ENCODE data around the gene PHF13.
A peak's percentile ranks its signal among the peaks of the same experiment; 100 is the strongest.

Gene PHF13

DNA sequence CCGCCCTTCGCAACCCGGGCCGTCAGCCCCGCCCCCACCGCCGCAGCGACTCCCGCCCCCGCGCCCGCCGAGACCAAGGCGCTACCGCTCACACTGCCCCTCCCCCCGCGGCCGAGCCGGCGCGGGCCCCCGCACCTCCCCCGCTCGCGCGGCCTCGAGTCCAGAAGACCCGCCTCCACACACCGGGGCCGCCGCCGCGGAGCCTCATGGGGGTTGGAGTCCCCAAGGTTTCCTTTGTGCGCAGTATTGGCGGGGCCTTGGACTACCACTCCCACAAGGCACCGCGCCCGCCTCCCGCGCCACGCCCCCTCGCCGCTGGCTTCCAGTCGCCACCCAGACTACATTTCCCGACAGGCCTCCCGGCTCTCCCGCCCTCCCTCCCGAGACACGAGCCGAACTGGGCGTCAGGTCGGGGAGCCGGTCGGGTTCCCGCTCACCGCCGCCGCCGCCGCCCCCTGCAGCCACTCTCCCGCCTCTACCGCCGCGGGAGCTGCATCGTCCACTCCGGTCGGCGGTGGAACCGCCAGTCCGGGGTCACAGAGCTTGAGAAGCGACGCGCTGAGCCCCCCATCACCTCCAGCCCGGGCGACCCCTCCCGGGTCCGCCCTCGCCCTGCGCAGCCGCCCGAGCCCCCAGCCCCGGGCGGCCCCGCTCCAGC lies at the start of gene PHF13:
PHF13 (plus strand) TSS at position 371 of the 658 bp plus-strand sequence. CDS start 336 bp downstream, outside the sequence.
- Histone ChIP-seq H3K27me3 (ENCODE audit: control insufficient read depth, insufficient read depth, low read length) (no peaks in the 10 kb centered on the region), H3K9me3 (ENCODE audit: control insufficient read depth, insufficient read depth, low read length) (no peaks in the 10 kb centered on the region), H3K36me3 (ENCODE audit: control insufficient read depth, insufficient read depth, low read length) (peaks cover 8% of the 10 kb centered on the region), H3K27ac (ENCODE audit: low read length) (no peak within 1 kb of the TSS), H3K4me1 (ENCODE audit: control insufficient read depth, insufficient read depth, low read length) (0 out of 2 replicates have a peak, but pooled peaks cover 2% of the 10 kb centered on the region), H3K4me3 (ENCODE audit: low read length) (peak within 1 kb of the TSS; percentile 96)
- DNase-seq (ENCODE audit: low read depth, low spot score), result peak; percentile 94
- no CpG with 5 or more reads among the region's 84 CpGs for WGBS (ENCODE audit: insufficient coverage, insufficient read length)

DNA sequence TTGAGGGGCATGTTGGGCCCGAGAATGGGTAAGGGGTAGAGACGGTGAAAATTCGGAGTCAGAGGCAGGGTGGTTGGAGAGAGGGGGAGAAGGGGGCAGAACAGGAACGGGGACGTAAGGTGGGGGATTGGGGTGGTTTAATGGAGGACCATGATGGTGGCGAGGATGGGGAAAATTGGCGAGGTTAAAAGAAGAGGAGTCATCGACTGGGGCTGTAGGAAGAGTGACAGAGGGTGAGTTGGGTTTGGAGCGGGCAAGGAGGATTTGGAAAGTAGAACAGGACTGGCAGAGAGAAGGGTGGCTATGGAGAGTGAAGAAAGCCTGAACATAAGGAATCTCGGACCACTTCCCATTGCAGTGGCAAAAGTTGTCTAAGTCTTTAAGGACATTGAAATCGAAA lies 44.5 kb upstream of the PHF13 start:
- 100% methylated on average over 4 of the region's 11 CpGs for WGBS (ENCODE audit: insufficient coverage, insufficient read length)
- Histone ChIP-seq H3K4me1 (ENCODE audit: control insufficient read depth, insufficient read depth, low read length) (no peaks in the 10 kb centered on the region), H3K27me3 (ENCODE audit: control insufficient read depth, insufficient read depth, low read length) (no peaks in the 10 kb centered on the region), H3K4me3 (ENCODE audit: low read length) (no peak overlapping the region), H3K9me3 (ENCODE audit: control insufficient read depth, insufficient read depth, low read length) (no peaks in the 10 kb centered on the region; the same call in 1 of the 2 replicates), H3K27ac (ENCODE audit: low read length) (no peak overlapping the region), H3K36me3 (ENCODE audit: control insufficient read depth, insufficient read depth, low read length) (no peaks in the 10 kb centered on the region)
- DNase-seq (ENCODE audit: low read depth, low spot score), result no peak

- Histone ChIP-seq H3K4me1 (ENCODE audit: control insufficient read depth, insufficient read depth, low read length) (no peaks in the 10 kb centered on the region), H3K36me3 (ENCODE audit: control insufficient read depth, insufficient read depth, low read length) (no peaks in the 10 kb centered on the region), H3K27ac (ENCODE audit: low read length) (no peak overlapping the region), H3K9me3 (ENCODE audit: control insufficient read depth, insufficient read depth, low read length) (no peaks in the 10 kb centered on the region; the same call in 1 of the 2 replicates), H3K4me3 (ENCODE audit: low read length) (no peak overlapping the region), H3K27me3 (ENCODE audit: control insufficient read depth, insufficient read depth, low read length) (no peaks in the 10 kb centered on the region)
- no peak for DNase-seq (ENCODE audit: low read depth, low spot score)
- no CpG with 5 or more reads among the region's 3 CpGs for WGBS (ENCODE audit: insufficient coverage, insufficient read length)
These were observed 43.4 kb upstream of the PHF13 start for GRCh38 chr1:6570100-6570499.

DNA sequence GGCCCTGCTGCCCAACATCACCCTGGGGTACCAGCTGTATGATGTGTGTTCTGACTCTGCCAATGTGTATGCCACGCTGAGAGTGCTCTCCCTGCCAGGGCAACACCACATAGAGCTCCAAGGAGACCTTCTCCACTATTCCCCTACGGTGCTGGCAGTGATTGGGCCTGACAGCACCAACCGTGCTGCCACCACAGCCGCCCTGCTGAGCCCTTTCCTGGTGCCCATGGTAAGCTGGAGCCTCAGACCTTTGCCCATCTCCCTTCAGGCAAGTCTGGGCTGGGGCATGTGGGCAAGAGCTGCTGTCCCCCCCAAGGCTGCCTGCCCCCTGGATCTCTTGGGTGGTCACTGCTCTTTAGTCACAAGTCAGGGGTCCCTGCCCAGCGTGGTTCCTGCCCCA lies 42.5 kb upstream of the PHF13 start:
- H3K27me3 ChIP-seq (ENCODE audit: control insufficient read depth, insufficient read depth, low read length), result no peaks in the 10 kb centered on the region
- no peaks in the 10 kb centered on the region for H3K36me3 ChIP-seq (ENCODE audit: control insufficient read depth, insufficient read depth, low read length)
- no CpG with 5 or more reads among the region's 5 CpGs for WGBS (ENCODE audit: insufficient coverage, insufficient read length)
- DNase-seq (ENCODE audit: low read depth, low spot score), result no peak
- H3K4me3 ChIP-seq (ENCODE audit: low read length), result no peak overlapping the region
- H3K9me3 ChIP-seq (ENCODE audit: control insufficient read depth, insufficient read depth, low read length), result no peaks in the 10 kb centered on the region; the same call in 1 of the 2 replicates
- no peak overlapping the region for H3K27ac ChIP-seq (ENCODE audit: low read length)
- H3K4me1 ChIP-seq (ENCODE audit: control insufficient read depth, insufficient read depth, low read length), result no peaks in the 10 kb centered on the region

GRCh38 chr1:6572653-6573383 lies 40.7 kb upstream of the PHF13 start:
- WGBS (ENCODE audit: insufficient coverage, insufficient read length), result no CpG with 5 or more reads among the region's 12 CpGs
- H3K27ac ChIP-seq (ENCODE audit: low read length), result no peak overlapping the region
- no peaks in the 10 kb centered on the region for H3K9me3 ChIP-seq (ENCODE audit: control insufficient read depth, insufficient read depth, low read length)
- DNase-seq (ENCODE audit: low read depth, low spot score), result no peak
- no peaks in the 10 kb centered on the region for H3K36me3 ChIP-seq (ENCODE audit: control insufficient read depth, insufficient read depth, low read length)
- H3K27me3 ChIP-seq (ENCODE audit: control insufficient read depth, insufficient read depth, low read length), result no peaks in the 10 kb centered on the region
- no peaks in the 10 kb centered on the region for H3K4me1 ChIP-seq (ENCODE audit: control insufficient read depth, insufficient read depth, low read length)
- H3K4me3 ChIP-seq (ENCODE audit: low read length), result no peak overlapping the region

GRCh38 chr1:6574025-6574620 lies 39.4 kb upstream of the PHF13 start:
- DNase-seq (ENCODE audit: low read depth, low spot score), result no peak
- no peak overlapping the region for H3K27ac ChIP-seq (ENCODE audit: low read length)

DNA sequence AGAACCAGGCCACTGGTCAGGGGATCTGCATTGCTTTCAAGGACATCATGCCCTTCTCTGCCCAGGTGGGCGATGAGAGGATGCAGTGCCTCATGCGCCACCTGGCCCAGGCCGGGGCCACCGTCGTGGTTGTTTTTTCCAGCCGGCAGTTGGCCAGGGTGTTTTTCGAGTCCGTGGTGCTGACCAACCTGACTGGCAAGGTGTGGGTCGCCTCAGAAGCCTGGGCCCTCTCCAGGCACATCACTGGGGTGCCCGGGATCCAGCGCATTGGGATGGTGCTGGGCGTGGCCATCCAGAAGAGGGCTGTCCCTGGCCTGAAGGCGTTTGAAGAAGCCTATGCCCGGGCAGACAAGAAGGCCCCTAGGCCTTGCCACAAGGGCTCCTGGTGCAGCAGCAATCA lies 38.7 kb upstream of the PHF13 start:
- WGBS (ENCODE audit: insufficient coverage, insufficient read length), result no CpG with 5 or more reads among the region's 14 CpGs
- no peaks in the 10 kb centered on the region for H3K9me3 ChIP-seq (ENCODE audit: control insufficient read depth, insufficient read depth, low read length)
- H3K4me3 ChIP-seq (ENCODE audit: low read length), result no peak overlapping the region
- H3K36me3 ChIP-seq (ENCODE audit: control insufficient read depth, insufficient read depth, low read length), result no peaks in the 10 kb centered on the region
- H3K27ac ChIP-seq (ENCODE audit: low read length), result no peak overlapping the region
- DNase-seq (ENCODE audit: low read depth, low spot score), result no peak
- H3K4me1 ChIP-seq (ENCODE audit: control insufficient read depth, insufficient read depth, low read length), result peaks cover 2% of the 10 kb centered on the region
- no peaks in the 10 kb centered on the region for H3K27me3 ChIP-seq (ENCODE audit: control insufficient read depth, insufficient read depth, low read length)

More at GRCh38 chr1:6574025-6574620, 39.4 kb upstream of the PHF13 start:
- Histone ChIP-seq H3K4me1 (ENCODE audit: control insufficient read depth, insufficient read depth, low read length) (peaks cover under 1% of the 10 kb centered on the region; the same call in 1 of the 2 replicates), H3K9me3 (ENCODE audit: control insufficient read depth, insufficient read depth, low read length) (no peaks in the 10 kb centered on the region), H3K4me3 (ENCODE audit: low read length) (no peak overlapping the region), H3K36me3 (ENCODE audit: control insufficient read depth, insufficient read depth, low read length) (no peaks in the 10 kb centered on the region), H3K27me3 (ENCODE audit: control insufficient read depth, insufficient read depth, low read length) (no peaks in the 10 kb centered on the region)
- no CpG with 5 or more reads among the region's 8 CpGs for WGBS (ENCODE audit: insufficient coverage, insufficient read length)

GRCh38 chr1:6577831-6578525 lies 35.6 kb upstream of the PHF13 start:
- H3K4me3 ChIP-seq (ENCODE audit: low read length), result no peak overlapping the region
- no CpG with 5 or more reads among the region's 6 CpGs for WGBS (ENCODE audit: insufficient coverage, insufficient read length)

DNA sequence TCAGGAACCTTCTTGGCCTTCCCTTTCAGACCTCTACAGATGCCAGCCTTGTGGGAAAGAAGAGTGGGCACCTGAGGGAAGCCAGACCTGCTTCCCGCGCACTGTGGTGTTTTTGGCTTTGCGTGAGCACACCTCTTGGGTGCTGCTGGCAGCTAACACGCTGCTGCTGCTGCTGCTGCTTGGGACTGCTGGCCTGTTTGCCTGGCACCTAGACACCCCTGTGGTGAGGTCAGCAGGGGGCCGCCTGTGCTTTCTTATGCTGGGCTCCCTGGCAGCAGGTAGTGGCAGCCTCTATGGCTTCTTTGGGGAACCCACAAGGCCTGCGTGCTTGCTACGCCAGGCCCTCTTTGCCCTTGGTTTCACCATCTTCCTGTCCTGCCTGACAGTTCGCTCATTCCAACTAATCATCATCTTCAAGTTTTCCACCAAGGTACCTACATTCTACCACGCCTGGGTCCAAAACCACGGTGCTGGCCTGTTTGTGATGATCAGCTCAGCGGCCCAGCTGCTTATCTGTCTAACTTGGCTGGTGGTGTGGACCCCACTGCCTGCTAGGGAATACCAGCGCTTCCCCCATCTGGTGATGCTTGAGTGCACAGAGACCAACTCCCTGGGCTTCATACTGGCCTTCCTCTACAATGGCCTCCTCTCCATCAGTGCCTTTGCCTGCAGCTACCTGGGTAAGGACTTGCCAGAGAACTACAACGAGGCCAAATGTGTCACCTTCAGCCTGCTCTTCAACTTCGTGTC lies 34.7 kb upstream of the PHF13 start:
- WGBS (ENCODE audit: insufficient coverage, insufficient read length), result no CpG with 5 or more reads among the region's 14 CpGs
- Histone ChIP-seq H3K27ac (ENCODE audit: low read length) (no peak overlapping the region), H3K4me3 (ENCODE audit: low read length) (no peak overlapping the region)

More at GRCh38 chr1:6577831-6578525, 35.6 kb upstream of the PHF13 start:
- Histone ChIP-seq H3K27ac (ENCODE audit: low read length) (no peak overlapping the region), H3K27me3 (ENCODE audit: control insufficient read depth, insufficient read depth, low read length) (no peaks in the 10 kb centered on the region), H3K4me1 (ENCODE audit: control insufficient read depth, insufficient read depth, low read length) (peaks cover 6% of the 10 kb centered on the region), H3K9me3 (ENCODE audit: control insufficient read depth, insufficient read depth, low read length) (no peaks in the 10 kb centered on the region), H3K36me3 (ENCODE audit: control insufficient read depth, insufficient read depth, low read length) (no peaks in the 10 kb centered on the region)
- DNase-seq (ENCODE audit: low read depth, low spot score), result no peak

More for the DNA sequence above, 34.7 kb upstream of the PHF13 start:
- Histone ChIP-seq H3K27me3 (ENCODE audit: control insufficient read depth, insufficient read depth, low read length) (no peaks in the 10 kb centered on the region), H3K4me1 (ENCODE audit: control insufficient read depth, insufficient read depth, low read length) (peaks cover 6% of the 10 kb centered on the region), H3K36me3 (ENCODE audit: control insufficient read depth, insufficient read depth, low read length) (no peaks in the 10 kb centered on the region), H3K9me3 (ENCODE audit: control insufficient read depth, insufficient read depth, low read length) (no peaks in the 10 kb centered on the region)
- DNase-seq (ENCODE audit: low read depth, low spot score), result no peak

Measured in iPS DF 6.9 (cell line).